UCSD-AML1 (cell line): ENCODE measurements around the gene CAST.

Source experiments
- DNase-seq: peaks from one replicate; lab custom pipeline; 2025; ENCODE audit not compliant: unreplicated experiment; lab: John Stamatoyannopoulos, UW

The CAST gene

DNA sequence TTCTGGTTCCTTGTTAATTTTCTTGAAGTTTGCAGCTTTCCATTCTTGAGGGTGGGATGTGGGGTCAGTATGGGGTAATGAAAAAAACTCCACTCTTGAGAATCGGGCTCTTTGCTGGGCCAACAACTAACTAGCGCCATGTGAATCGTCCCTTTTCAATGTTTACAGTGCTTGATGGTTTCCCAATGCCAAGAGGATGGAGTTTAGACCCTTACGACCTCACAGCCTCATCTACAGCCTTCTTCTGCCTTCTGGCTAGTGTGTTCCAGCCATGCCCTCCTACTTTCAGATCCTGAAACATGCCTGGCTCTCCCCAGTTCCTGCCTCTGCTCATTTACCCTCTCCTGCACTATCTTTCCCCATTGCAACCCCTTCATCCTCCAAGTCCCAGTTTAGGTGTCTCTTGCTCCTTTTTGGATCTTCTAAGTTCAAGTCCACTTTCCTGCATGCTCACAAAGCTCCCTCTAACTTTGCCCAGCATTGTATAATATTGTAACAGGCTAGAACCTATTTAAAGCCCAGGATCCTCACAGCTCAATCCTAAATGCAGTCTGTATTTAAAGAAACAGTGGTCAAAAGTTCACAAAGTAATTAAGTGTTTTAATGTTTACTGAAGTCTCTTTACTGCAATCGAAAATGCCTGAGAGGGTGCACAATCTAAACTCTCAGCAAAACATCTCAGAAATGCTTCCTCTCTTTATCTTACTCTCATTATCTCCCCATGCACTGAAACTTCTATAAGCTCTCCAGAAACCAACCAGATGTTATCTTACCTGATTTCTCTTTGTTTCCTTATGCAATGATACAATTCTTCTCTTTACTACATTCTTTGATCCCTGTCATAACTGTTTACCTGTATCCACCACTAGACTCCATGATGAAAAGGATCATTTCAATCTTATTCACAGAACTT, 20.6 kb upstream of the CAST start:
- no peak for DNase-seq

DNA sequence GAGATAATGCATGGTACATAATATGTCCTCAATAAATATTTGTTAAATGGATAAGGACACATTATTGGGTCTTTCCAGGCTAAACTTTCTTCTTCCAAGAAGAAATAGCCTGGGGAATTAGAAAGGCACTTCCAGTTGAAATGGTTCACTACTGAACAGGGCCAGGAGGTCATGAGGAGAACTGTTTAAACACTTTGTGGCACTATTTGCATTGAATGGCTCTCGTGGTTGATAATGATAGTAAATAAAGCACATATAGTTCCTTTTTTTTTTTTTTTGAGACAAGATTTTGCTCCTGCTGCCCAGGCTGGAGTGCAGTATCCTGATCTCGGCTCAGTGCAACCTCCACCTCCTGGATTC, 19.9 kb upstream of the CAST start:
- no peak for DNase-seq

DNA sequence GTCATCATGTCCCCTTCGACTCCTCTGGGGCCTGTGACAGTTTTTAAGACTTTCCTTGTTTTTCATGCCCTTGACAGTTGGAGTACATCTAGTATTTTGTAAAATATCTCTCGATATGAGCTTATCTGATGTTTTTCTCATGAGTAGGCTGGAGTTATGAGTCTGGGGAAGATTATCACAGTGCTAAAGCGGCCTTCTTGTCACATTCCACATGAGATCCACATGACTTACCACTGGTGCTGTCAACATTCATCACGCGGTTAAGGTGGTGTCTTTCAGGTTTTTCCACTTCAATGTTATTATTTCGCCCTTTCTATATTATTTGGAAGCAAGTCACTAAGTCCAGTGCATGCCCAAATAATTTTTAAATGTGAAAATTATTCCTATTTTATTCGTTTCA, 17.1 kb upstream of the CAST start:
- DNase-seq = no peak

DNA sequence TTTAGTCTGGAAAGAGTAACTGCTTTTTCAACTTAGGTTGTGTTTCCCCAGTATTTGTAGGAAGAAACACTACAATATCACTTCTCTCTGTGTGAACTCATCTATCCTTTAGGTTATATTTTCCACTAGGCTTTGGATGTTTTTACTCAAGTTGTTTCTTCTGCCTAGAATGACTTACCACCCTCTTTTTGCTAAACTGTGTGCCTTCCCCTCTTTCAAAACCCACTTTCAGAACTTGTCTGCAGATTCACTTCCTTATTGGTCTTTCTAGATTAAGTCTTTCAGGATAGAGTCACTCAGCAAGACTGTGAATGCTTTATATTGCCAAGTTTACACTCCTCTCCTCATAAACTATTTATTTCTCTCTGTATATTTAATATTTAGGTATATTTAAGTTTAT, 14.2 kb upstream of the CAST start:
- DNase-seq = no peak

DNA sequence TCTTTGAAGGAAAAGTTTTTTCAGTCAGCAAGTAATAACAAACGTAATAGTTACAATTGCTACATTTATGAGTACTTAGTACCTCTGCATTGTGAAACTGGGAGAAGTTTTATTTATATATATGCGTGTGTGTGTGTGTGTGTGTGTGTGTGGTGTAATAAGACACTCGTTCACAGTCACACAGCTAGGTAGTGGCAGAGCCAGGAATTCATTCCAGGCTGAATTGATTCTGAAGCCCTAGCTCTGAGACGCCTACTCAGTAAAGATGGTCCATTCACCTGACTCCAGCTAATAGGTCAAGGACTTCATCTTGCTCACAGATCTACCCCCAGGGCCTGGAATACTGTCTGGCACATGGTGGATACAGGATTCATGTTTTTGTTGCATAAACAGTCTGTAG, 13.6 kb upstream of the CAST start:
- no peak for DNase-seq

DNA sequence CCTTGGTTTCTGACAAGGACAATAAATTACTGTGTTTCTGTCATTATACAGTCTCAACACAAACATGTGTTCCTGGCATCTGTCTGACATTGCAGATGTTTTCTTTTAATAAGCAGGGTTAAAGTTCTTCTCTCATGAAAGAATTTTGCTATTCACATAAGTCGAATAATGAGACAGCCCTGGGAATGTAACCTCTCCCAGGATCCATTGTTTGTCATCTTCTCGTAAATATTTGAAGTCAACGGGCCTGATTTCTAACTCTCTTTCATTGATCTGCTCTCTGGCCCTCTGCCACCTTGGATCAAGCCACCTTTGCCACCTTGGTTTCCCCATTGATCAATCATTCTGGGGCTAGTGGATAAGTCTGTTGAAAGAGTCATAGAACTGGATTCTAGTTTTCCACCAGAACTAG, 12.9 kb upstream of the CAST start:
- DNase-seq = no peak

DNA sequence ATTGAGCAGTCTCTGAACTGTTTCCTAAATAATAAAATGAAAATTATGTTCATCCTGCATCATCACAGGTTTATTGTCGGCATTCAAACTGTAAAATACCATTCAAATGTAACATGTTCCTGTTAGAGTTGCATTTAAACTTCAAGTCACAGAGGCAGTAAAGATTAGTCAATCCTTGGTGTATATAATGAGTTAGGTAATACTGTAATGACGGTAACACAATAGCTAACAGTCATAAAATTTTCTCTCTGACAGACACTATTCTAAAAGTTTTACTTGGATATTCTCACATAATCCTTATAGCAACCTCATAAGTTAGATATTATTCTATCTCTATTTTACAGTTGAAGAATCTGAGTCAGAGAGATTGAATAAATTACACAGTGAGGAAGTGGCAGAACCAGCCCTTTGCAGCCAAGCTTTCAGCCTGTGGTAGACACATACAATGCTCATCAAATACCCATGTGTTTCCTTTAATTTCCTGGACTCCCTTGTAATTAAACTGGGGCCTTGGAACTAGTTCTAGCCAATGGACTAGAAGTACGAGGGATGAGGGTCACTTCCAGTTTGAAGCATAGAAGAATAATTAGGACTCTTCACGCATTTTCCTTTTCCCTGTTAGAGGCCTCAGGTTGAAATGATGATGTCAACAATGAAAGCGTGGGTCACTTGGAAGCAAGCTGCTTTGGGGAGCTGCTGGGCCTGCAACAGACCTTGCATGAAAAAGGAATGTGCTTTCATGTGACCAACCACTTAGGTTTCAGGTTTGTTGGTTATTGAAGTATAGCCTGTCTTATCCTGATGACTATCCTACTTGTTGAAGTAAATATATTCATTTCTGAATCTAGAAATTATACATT, 12.3 kb upstream of the CAST start:
- DNase-seq = no peak

DNA sequence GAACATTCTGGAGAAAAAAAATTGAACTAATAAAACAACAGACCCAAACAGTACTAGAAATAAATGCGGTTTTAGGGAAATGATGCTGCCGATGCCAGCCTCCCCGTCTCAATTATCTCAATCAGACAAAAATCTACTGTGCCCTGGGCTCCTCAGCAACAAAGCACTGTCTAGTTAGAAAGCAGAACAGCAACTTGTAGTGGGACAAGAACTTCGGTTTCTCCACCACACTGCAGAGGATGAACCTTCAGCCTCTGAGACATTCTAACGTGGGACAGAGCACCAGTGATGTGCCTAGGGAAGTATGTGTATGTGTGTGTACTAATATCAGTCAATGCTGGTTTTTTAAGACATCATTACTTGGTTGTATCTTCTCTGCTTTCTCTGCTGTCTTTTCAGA, 11.1 kb upstream of the CAST start:
- DNase-seq = no peak

DNA sequence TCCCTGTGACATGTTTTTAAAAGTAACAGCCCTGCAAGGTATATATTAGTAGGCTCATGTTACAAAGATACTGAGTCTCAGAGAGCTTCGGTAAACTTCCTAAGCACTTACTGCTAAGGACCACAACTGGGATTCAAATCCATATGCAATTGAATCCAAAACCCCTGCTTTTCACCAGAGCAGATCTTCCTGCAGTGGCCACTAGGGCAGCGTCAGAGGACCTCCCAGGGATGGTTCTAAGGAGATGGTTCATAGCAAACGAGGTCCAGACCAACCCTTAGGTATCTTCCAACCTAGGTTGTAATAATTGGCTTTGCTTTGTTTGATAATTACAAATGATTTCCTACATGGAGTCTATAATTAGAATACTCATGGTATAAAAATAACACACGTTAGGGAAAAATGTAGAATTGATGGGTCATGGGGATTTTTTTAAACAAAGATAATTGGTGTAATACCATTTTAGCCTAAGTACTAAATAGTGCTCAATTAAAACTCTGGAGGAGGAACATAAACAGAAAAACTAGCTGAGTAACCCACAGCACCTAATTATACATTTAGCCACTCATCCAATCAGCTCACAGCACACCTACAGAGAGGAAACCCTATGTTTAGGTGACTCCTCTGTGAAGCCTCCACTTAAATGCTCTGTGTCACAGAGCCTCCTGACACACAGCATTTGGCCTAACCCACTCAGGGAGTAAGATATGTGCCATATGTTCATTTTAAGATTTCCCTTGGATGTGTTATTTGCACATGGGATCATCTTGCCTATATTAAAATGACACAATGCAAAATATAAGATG, 10.0 kb upstream of the CAST start:
- no peak for DNase-seq

DNA sequence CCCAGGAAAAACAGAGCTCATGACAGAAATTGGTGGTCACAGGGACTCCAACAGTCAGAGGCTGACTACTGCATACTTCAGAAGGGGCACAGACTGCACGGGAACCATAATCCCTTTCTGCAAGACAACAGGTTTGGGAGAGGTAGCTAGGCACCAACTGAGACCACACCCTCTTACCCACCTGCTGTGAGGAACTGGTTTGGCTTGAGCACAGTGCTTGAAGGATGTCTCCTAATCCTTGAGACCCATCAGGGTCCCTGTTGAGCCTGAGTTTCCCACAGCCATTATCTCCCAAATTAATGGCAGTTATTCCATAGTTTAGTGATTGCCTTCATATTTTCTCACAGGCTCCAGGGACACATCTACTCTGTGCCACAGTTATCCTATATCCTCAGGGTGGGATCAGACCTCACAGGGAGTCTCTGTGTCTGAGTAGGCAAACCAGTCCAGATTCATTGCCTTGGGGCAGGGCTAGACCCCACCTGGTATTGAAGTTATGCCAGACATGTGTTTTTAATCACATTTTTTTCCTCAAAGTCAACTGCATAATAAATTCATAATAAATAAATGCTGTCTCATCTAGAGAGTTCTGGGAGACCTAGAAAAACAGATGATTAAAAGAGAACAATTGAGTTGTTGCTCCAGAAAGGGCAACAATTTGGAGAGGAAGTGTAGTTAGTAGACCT, 9.3 kb upstream of the CAST start:
- no peak for DNase-seq

DNA sequence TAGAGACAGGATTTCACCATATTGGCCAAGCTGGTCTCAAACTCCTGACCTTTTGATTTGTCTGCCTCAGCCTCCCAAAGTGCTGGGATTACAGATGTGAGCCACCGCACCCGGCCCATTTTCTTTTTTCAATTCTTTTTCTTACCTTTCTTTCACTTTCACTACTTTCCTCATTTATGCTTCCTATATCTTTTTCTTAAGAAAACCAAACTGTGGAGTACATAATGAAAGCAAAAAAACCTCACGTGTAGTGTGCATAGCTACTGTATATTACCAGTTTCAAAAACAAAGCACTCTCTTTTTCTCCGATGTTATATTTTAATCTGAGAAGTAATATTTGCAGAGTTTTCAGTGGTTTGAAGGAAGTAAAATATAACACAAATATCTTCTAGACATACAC, 8.0 kb upstream of the CAST start:
- DNase-seq = no peak

DNA sequence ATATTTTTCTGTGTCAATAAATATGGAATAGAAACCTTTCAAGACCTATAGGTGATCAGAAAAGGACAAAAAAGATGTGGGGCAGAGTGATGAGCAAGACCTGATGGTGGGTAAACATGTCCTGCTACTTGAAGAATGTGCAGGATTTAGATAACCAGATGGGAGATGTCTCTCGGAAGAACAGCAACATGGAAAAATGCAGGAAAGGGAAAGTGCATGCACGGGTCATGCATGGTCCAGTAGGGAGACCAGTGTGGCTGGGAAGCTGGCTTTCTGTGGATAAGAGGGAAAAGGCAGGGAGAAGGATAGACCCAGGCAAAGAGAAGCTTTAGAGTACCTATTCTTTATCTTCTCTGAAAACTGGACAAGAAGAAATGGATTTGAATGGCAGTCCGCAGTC, 7.1 kb upstream of the CAST start:
- no peak for DNase-seq

DNA sequence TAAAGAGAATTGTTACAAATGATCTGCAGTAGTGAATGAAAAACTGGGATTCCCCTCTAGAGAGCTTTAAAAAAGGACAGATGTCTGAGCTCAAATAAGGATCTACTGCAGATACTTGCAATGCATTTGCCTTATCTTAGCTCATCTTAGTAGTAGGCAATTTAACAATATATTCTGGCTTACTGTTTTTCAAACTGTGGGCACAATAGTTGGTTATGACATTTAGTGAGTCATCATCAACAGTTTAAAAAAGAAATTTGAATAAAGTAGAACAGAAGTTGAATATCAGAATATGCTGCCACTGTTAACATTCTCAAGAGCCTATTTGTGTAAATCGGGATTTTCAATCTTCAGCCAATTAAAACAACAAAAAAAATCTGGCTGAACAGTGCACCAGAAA, 6.7 kb upstream of the CAST start:
- no peak for DNase-seq

DNA sequence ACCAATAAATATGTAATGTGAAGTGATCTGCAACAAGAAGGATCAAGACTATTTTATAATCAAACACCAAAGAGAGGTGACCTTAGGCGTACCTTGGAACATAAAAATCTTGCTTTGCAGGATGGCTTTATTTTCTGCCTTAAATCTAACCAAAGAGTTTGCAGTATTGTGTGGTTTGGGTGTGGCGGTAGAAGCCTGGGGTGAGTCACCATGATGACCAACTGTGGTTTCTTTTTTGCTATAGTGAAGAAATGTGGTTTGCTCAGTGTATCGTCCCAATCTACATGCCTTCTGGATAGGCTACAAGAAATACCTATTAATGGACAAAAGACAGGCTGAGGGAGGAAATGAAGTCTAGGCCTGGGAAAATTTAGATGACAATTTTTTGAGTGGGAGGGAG, 5.1 kb upstream of the CAST start:
- no peak for DNase-seq

DNA sequence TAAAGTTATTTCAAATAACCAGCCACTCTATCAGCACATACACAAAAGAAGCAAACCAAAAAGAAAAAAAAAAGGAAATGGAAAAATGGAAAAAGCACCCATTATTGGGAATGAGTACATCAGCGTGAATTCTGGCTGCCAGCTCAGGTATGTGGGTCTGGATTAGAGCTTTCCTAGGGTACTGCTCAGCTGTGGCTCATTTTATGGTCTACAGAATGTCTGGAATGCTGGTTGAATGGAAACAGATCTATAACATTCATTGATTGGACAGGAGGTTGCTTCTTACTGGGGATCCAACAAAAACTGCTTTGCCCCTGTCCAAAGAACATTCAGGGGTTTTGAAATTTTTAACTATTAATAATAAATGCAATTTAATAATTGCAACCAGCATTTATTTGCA, 3.9 kb upstream of the CAST start:
- no peak for DNase-seq

DNA sequence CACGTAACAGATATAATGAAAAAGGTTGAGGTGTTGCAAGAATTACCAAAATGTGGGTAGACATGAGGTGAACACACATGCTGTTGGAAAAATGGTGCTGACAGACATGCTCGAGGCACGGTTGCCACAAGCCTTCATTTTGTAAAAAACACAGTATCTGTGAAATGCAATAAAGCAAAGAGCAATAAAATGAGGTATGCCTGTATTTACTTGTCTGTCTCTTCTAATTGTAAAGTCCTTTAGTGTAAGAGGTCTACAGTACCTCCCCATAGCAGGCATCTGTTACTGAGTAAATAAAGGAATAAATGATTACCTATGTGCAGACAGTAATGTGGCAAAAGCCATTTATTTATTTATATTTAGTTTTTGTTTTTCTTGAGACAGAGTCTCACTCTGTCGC, 3.0 kb upstream of the CAST start:
- no peak for DNase-seq

DNA sequence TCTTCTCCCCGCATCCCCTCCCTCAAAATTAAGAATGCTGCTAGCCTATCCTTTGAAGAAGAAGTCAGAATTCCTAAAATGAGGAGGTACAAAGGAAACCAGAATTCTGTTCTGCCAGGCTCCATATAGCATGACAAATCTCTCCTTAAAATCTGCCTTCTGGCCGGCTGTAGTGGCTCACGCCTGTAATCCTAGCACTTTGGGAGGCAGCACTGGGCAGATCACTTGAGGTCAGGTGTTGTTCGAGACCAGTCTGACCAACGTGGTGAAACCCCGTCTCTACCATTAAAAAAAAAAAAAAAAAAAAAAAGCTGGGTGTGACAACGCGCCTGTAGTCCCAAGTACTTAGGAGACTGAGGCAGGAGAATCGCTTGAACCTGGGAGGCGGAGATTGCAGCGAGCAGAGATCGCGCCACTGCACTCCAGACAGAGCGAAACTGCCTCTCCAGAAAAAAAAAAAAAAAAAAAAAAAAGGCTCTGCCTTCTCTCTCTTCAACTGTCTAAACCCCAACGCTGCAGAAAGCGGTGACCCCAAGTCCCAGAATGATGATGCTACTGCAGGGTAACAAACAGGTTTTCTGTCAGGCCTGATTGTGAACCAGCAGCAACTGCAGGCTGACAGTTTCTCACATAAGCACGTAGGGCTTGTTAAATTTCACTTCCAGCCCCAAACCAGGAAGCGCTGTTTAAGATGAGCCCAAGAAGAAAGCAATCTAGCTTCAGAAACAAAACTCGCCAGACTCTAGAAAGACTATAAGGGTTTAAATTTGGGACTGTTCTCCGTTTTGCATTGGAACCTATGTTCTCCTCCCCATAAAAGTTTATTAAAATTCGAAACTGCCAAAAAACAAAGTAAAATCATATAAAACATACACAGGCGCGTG, 963 bp upstream of the CAST start:
- peak; percentile 12 for DNase-seq

DNA sequence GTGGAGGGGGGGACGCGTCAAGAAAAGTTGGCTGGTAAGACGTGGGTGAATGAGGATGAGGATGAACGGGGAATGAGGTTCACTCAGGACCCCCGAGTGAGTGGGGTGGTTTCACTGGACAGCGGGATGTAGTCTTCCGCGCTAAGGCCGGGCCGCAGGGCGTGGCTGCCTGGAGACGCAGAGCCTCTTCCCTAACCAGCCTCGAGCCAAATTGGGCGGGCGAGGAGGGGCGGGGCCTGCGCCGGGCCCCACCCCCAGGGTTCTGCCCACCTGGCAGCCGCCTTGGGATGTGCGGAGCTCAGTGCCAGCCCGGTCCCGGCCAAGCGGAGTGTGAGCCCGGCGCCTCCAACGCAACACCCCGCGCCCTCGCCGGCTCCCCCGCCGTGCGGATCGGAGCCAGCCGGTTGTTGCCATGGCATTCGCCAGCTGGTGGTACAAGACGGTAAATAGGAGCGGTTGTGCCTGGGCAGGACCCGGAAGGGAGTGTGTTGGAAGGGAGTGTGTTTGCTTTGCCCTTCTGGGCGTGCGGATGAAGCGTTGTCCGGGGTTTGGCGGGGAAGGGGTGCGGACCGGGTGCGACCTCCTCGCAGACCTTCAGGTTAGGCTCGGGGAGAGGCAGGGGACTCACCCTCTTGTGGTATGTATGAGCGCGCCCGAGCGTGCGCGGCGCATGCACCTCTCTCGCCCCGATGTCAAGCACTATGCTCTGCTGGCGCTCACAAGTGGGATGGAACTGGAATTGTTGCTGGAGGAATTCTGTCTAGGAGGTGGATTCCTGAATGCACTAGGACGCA, 746 bp downstream of the CAST start:
- DNase-seq = peak; percentile 70

DNA sequence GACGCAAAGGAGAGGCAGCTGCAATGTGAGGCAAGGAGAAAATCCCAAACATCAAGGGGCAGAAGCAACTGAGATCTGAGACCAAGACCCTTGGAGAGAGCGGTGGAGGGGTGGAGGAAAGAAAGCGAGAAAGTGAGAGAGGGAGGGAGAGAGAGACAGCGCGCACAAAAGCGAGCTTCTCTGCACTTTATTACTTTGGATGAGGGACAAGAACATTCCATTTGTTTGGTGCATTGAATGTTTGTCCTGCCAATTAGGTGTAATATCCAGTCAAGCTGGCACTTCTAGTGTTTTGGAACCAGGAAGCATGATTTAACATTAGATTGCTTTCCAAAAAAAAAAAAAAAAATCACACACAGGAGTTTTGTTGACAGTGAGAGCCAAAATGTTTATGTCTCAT, 1.4 kb downstream of the CAST start:
- DNase-seq = no peak
